HepG2 (cell line): Measurements from ENCODE around the gene ZPR1. TPM values are rescaled to one million over a fixed set of nuclear protein-coding genes. Genes with fewer than 3 reads are reported as not detected.
A peak's percentile ranks its signal among the peaks of the same experiment; 100 is the strongest.

Experiments
- ATAC-seq: fragments of 200-7000 bp; cut with Tn5 transposase; 3 replicates; pipeline ENCODE4 v1.9.1; 2020; ENCODE audit warnings: mild to moderate bottlenecking, moderate library complexity
- BruUV-seq: library from RNA; stranded (reverse); fragments of 400-500 nt; replicated peaks from 2 replicates; lab custom pipeline; 2021; lab: Mats Ljungman, UMichigan
- CTCF ChIA-PET: fragments of 300-600 bp; formaldehyde crosslinking; extraction: SDS; loops from one replicate; lab custom pipeline; 2021; ENCODE audit warnings: low total read pairs, inconsistent platforms, low intra/inter-chr PET ratio; lab: Yijun Ruan, JAX
- POLR2A ChIA-PET: fragments of 350-600 bp; sonication (Branson Sonifier 250); formaldehyde crosslinking; loops from one replicate; lab custom pipeline; 2020; ENCODE audit warnings: antibody characterized with exemption, inconsistent platforms; lab: Yijun Ruan, JAX
- DNase-seq: peaks from one replicate; pipeline ENCODE4 v3.0.0-alpha.2; 2015; ENCODE audit warnings: low spot score
- FAIRE-seq: peaks from 3 replicates; lab custom pipeline; 2011; peaks lifted over from hg19 to GRCh38; lab: Jason Lieb, UNC
- H2AFZ ChIP-seq: one replicate; pipeline ENCODE4 v1.6.1; 2011; ENCODE audit warnings: low read length, inconsistent platforms
- H3K27ac ChIP-seq: fragments of 300-600 bp; 3 replicates; pipeline ENCODE4 v1.8.0; 2011; ENCODE audit warnings: mixed run types, mild to moderate bottlenecking, mixed read lengths, low read length, inconsistent platforms; ENCODE audit not compliant: insufficient read depth; ENCODE audit errors: extremely low read length
- H3K27me3 ChIP-seq, 2 experiments: fragments of 200-600 bp in 1 of 2; 2 replicates in 1 of 2; 3 replicates in 1 of 2; pipeline versions ENCODE4 v1.6.0 to v1.8.0; 2011; ENCODE audit warnings: low read length in 2 of 2, mild to moderate bottlenecking in 2 of 2, moderate library complexity in 2 of 2, inconsistent platforms in 1 of 2; ENCODE audit not compliant: insufficient read depth in 2 of 2, control insufficient read depth in 1 of 2
- H3K36me3 ChIP-seq, 2 experiments: fragments of 200-600 bp in 1 of 2; replicated peaks in 1 of 2; 2 replicates in 1 of 2; 3 replicates in 1 of 2; pipeline versions ENCODE4 v1.5.1 to v1.8.0; 2011; ENCODE audit warnings: low read length in 2 of 2, inconsistent platforms in 1 of 2; ENCODE audit not compliant: insufficient read depth in 2 of 2, control insufficient read depth in 1 of 2
- H3K4me1 ChIP-seq: 2 replicates; pipeline ENCODE4 v1.5.1; 2012; ENCODE audit warnings: low read length, inconsistent platforms; ENCODE audit not compliant: insufficient read depth
- H3K4me2 ChIP-seq: 2 replicates; pipeline ENCODE4 v1.6.0; 2011; ENCODE audit warnings: low read depth, low read length, inconsistent platforms
- H3K4me3 ChIP-seq, 3 experiments: fragments of 200-600 bp in 1 of 3; sonication (generic), shearing (Covaris generic) in 1 of 3; replicated peaks in 1 of 3; 2 replicates each; pipeline ENCODE4 v1.5.1; 2011 to 2016; ENCODE audit warnings: low read length in 3 of 3, inconsistent platforms in 2 of 3, low read depth in 2 of 3, mild to moderate bottlenecking in 2 of 3, control low read depth in 1 of 3, mixed read lengths in 1 of 3; ENCODE audit not compliant: insufficient read depth in 1 of 3
- H3K79me2 ChIP-seq: one replicate; pipeline ENCODE4 v1.6.1; 2011; ENCODE audit warnings: low read length, inconsistent platforms; ENCODE audit not compliant: insufficient read depth
- H3K9ac ChIP-seq: 2 replicates; pipeline ENCODE4 v1.6.0; 2011; ENCODE audit warnings: mild to moderate bottlenecking, low read depth, low read length, inconsistent platforms; ENCODE audit not compliant: insufficient read depth
- H3K9me3 ChIP-seq: 2 replicates; pipeline ENCODE4 v1.5.1; 2012; ENCODE audit warnings: mild to moderate bottlenecking, low read length
- H4K20me1 ChIP-seq: 2 replicates; pipeline ENCODE4 v1.6.0; 2011; ENCODE audit warnings: inconsistent platforms, mild to moderate bottlenecking, low read length, moderate library complexity; ENCODE audit not compliant: insufficient read depth
- HDAC6 ChIP-seq: fragments of 200-600 bp; sonication (generic); IDR thresholded peaks from 2 replicates; pipeline ENCODE4 v1.7.0; 2017; ENCODE audit warnings: mild to moderate bottlenecking, antibody characterized with exemption, low read length, low read depth
- HOMEZ ChIP-seq: IDR thresholded peaks from 2 replicates; pipeline ENCODE4 v1.6.1; 2016; ENCODE audit warnings: low read depth
- JUNB ChIP-seq: sonication (generic); formaldehyde crosslinking; IDR thresholded peaks from 2 replicates; pipeline ENCODE4 v1.8.0; 2022; ENCODE audit warnings: missing genetic modification reagents, mild to moderate bottlenecking, borderline replicate concordance
- MAX ChIP-seq: IDR thresholded peaks from 2 replicates; pipeline ENCODE4 v1.6.1; 2012; ENCODE audit warnings: inconsistent platforms
- NFE2L2 ChIP-seq: fragments of 150-350 bp; IDR thresholded peaks from 2 replicates; pipeline ENCODE4 v1.6.1; 2014; ENCODE audit warnings: low read length
- NR0B2 ChIP-seq: sonication (generic); formaldehyde crosslinking; IDR thresholded peaks from 2 replicates; pipeline ENCODE4 v1.4.0; 2020; ENCODE audit warnings: mild to moderate bottlenecking, missing genetic modification reagents
- NR2F6 ChIP-seq, 2 experiments: IDR thresholded peaks; 2 replicates each; pipeline ENCODE4 v1.6.1; 2016; ENCODE audit warnings: antibody characterized with exemption in 1 of 2, mild to moderate bottlenecking in 1 of 2
- SMAD9 ChIP-seq: sonication (generic); formaldehyde crosslinking; IDR thresholded peaks from 2 replicates; pipeline ENCODE4 v1.5.1; 2020; ENCODE audit warnings: mild to moderate bottlenecking, missing genetic modification reagents
- TBL1XR1 ChIP-seq: fragments of 150-350 bp; IDR thresholded peaks from 2 replicates; pipeline ENCODE4 v1.6.1; 2014; ENCODE audit warnings: borderline replicate concordance, low read length; ENCODE audit not compliant: partially characterized antibody
- ZC3H13 ChIP-seq: sonication (generic); formaldehyde crosslinking; IDR thresholded peaks from 2 replicates; pipeline ENCODE4 v1.8.1; 2023; ENCODE audit warnings: mild to moderate bottlenecking, missing genetic modification reagents, moderate library complexity
- ZNF282 ChIP-seq: fragments of 450-650 bp; IDR thresholded peaks from 2 replicates; pipeline ENCODE4 v1.6.1; 2018; ENCODE audit not compliant: partially characterized antibody
- ZNF292 ChIP-seq: sonication (generic); formaldehyde crosslinking; IDR thresholded peaks from 2 replicates; pipeline ENCODE4 v1.8.1; 2022; ENCODE audit warnings: mild to moderate bottlenecking, low read depth, missing genetic modification reagents, borderline replicate concordance
- ZNF3 ChIP-seq: IDR thresholded peaks from 2 replicates; pipeline ENCODE4 v1.7.0; 2017; ENCODE audit warnings: inconsistent platforms
- ZNF333 ChIP-seq: sonication (generic); formaldehyde crosslinking; IDR thresholded peaks from 2 replicates; pipeline ENCODE4 v1.4.0; 2020; ENCODE audit warnings: mild to moderate bottlenecking, missing genetic modification reagents, borderline replicate concordance
- ZNF501 ChIP-seq: sonication (generic); formaldehyde crosslinking; IDR thresholded peaks from 2 replicates; pipeline ENCODE4 v1.5.1; 2020; ENCODE audit warnings: mild to moderate bottlenecking, moderate library complexity, missing genetic modification reagents
- ZNF629 ChIP-seq: sonication (generic); formaldehyde crosslinking; conservative IDR thresholded peaks from 2 replicates; pipeline ENCODE4 v1.5.0; 2020; ENCODE audit warnings: missing genetic modification reagents
- ZNF740 ChIP-seq: sonication (generic); formaldehyde crosslinking; IDR thresholded peaks from 2 replicates; pipeline ENCODE4 v1.4.0; 2020; ENCODE audit warnings: missing genetic modification reagents
- ZSCAN20 ChIP-seq: sonication (generic); formaldehyde crosslinking; IDR thresholded peaks from 2 replicates; pipeline ENCODE4 v1.4.0; 2020; ENCODE audit warnings: missing genetic modification reagents, mild to moderate bottlenecking, borderline replicate concordance
- WGBS: methylation state at CpG from one replicate; pipeline ENCODE4 v1.1.6; 2017; ENCODE audit warnings: low lambda C conversion rate; 5-methylcytosine and 5-hydroxymethylcytosine counted together
- in situ Hi-C: cut with HindIII; loops from 2 replicates; pipeline ENCODE4 v1.10.0; 2017; ENCODE audit warnings: low pct_unique_long_range_greater_than_20kb; ENCODE audit not compliant: extremely low pct_ligation_motif_present
- intact Hi-C: fragments of 100-400 bp; cut with micrococcal nuclease; formaldehyde crosslinking; loops from one replicate; pipeline ENCODE4 v1.10.0; 2022; ENCODE audit not compliant: unreplicated experiment
- polyA plus RNA-seq, 8 experiments: library from polyadenylated mRNA; depleted of rRNA in 3 of 8; stranded (reverse) in 7 of 8; unstranded in 1 of 8; fragments of >200 nt; fragmentation: Illumina TruSeq in 4 of 8; extraction: Trizol in 4 of 8; gene quantifications; 2 replicates each; pipeline versions ENCODE4 v1.2.1 to v1.2.3, GENCODE V29; 2011 to 2016; ENCODE audit warnings: low read depth in 4 of 8, missing spikeins in 1 of 8, mixed read lengths in 1 of 8; ENCODE audit not compliant: insufficient read depth in 1 of 8
- total RNA-seq, 5 experiments: library from RNA; depleted of rRNA; stranded (reverse); fragments of >200 nt; fragmentation: Illumina TruSeq; extraction: Trizol; gene quantifications; 2 replicates each; pipeline ENCODE4 v1.2.3, GENCODE V29; 2016; ENCODE audit warnings: low read depth in 1 of 5

Gene ZPR1
- total and polyA plus RNA-seq, 2 of the 13 experiments (the other 11 are each of a cell fraction or from before 2014, with no cell fraction given), result 40.0 to 79.3 TPM

- TF ChIP-seq HOMEZ (CRISPR knock-in tag) (no peak), MAX (no peak), ZNF282 (no peak), JUNB (CRISPR knock-in tag) (no peak), NFE2L2 (peak; percentile 86), ZSCAN20 (CRISPR knock-in tag) (no peak)
Measured at GRCh38 chr11:116800610-116801009, 12.8 kb upstream of the ZPR1 start (continued).

- no peaks in the 10 kb centered on the region for H3K79me2 ChIP-seq
- H3K27ac ChIP-seq, result no peak overlapping the region
- ChIA-PET POLR2A (interaction anchor here (0.5 to 17.3 kb wide), 3 partner anchors 10 to 307 kb away, joined by 3 to 1365 read pairs (median 6); partner anchors contain the start of genes APOA1, APOA4 and APOC3), CTCF (no interaction called here)
- DNase-seq (no peak), ATAC-seq (no peak), FAIRE-seq (no peak)
- no peaks in the 10 kb centered on the region for H3K36me3 ChIP-seq
- no peaks in the 10 kb centered on the region for H3K9me3 ChIP-seq
- H3K4me1 ChIP-seq, result peaks cover 57% of the 10 kb centered on the region
- no peak overlapping the region for H3K4me2 ChIP-seq
- H3K9ac ChIP-seq, result no peak overlapping the region
- in situ Hi-C loops (loop anchor here (10.0 kb wide), 1 partner anchor 296 kb away; the partner anchor contains the start of gene SIK3), intact Hi-C loops (no loop called here)
- 97% methylated on average over 5 of the region's 5 CpGs for WGBS
- no peaks in the 10 kb centered on the region for H3K27me3 ChIP-seq
- BruUV-seq, result no TSS peak
- no peak overlapping the region for H2AFZ ChIP-seq
- TF ChIP-seq ZC3H13 (CRISPR knock-in tag), result no peak
- TF ChIP-seq ZNF629 (CRISPR knock-in tag), result no peak
- TF ChIP-seq ZNF740, result no peak
- no peak for TF ChIP-seq ZNF501 (CRISPR knock-in tag)
- TF ChIP-seq HDAC6, result no peak
- TF ChIP-seq SMAD9 (CRISPR knock-in tag), result no peak
- TF ChIP-seq TBL1XR1, result no peak
- no peak for TF ChIP-seq ZNF292
- TF ChIP-seq ZNF333 (CRISPR knock-in tag), result no peak
- TF ChIP-seq NR0B2 (CRISPR knock-in tag), result no peak
- TF ChIP-seq NR2F6 (IDR thresholded peaks at IDR 0.05), result no peak
- TF ChIP-seq NR2F6 (CRISPR knock-in tag; IDR thresholded peaks at IDR 0.05), result no peak
- no peak for TF ChIP-seq ZNF3 (CRISPR knock-in tag)
- no peaks in the 10 kb centered on the region for H4K20me1 ChIP-seq
- no peak overlapping the region for H3K4me3 ChIP-seq
Measured at GRCh38 chr11:116798368-116798767, 10.5 kb upstream of the ZPR1 start.
